Cardiac muscle cell (in vitro differentiated cells and primary cell): Measurements from ENCODE around the gene WDPCP. TPM values are rescaled to one million over a fixed set of nuclear protein-coding genes. Genes with fewer than 3 reads are reported as not detected.
"Not testable (repeated sequence)": the region's sequence is repeated elsewhere in the genome, so short reads cannot be mapped to it uniquely, and the experiment has no call there.

ENCODE experiments used
- DNase-seq, 2 donors: peaks; one replicate each; pipeline versions ENCODE4 v3.0.0 to v3.0.0-alpha.2; 2010 to 2017; ENCODE audit warnings: low read depth in 1 of 2, low spot score in 1 of 2
- H3K27ac ChIP-seq: fragments of 200-600 bp; sonication (generic); 2 replicates; pipeline ENCODE4 v1.5.1; 2016
- H3K27me3 ChIP-seq: fragments of 200-600 bp; sonication (generic); 2 replicates; pipeline ENCODE4 v1.6.0; 2016; ENCODE audit warnings: control low read depth
- H3K36me3 ChIP-seq: fragments of 200-600 bp; sonication (generic); 2 replicates; pipeline ENCODE4 v1.5.1; 2016; ENCODE audit warnings: control low read depth
- H3K4me1 ChIP-seq: fragments of 200-600 bp; sonication (generic); 2 replicates; pipeline ENCODE4 v1.8.1; 2017; ENCODE audit warnings: low read depth, mild to moderate bottlenecking, mixed run types
- H3K4me3 ChIP-seq: fragments of 200-600 bp; sonication (generic); 2 replicates; pipeline ENCODE4 v1.5.1; 2016; ENCODE audit warnings: mild to moderate bottlenecking
- H3K9me3 ChIP-seq: fragments of 200-600 bp; sonication (generic); 2 replicates; pipeline ENCODE4 v1.5.1; 2017; ENCODE audit warnings: low read depth, mild to moderate bottlenecking, control low read depth
- polyA plus RNA-seq: library from polyadenylated mRNA; unstranded; fragments of >200 nt; fragmentation: Nextera tagmentation; extraction: Ambion mirVana; gene quantifications from 2 replicates; pipeline ENCODE4 v1.2.1, GENCODE V29; 2016
- total RNA-seq: library from RNA; depleted of rRNA; stranded (reverse); fragments of >200 nt; gene quantifications from 2 replicates; pipeline ENCODE4 v1.2.3, GENCODE V29; 2016
- TF ChIP-seq, protein P1 (sequence below): IDR thresholded peaks from 2 replicates; pipeline ENCODE4 v1.5.1; 2012; ENCODE audit warnings: low read depth, mild to moderate bottlenecking, low read length

The WDPCP gene
- total and polyA plus RNA-seq, 2 experiments from 2014 or later: 6.7 to 9.2 TPM

DNA sequence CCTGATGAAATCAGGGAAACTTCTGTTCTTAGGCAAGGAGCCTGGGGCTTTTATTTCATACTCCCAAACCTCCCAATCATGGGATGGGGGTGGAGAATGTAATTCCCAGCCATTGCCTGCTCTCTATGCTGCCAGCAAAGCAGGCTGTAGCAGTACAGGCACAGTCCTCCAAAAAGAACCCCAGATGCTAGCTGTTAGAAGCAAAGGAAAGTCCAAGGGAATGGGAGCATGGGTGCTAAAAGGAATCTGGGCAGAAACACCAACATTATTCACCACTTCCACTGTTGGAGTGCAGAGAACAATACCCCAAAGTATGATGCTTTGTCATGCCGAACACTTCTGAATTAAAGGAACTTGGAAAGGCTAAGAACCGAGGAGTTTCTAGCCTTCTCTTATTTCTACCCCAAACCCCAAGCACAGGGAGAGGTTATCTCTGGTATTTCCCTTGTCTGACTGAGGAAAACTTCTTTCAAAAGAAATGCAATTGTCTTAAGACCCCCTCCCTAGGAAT lies 25.2 kb upstream of the WDPCP start:
- Histone ChIP-seq H3K36me3 (no peaks in the 10 kb centered on the region), H3K9me3 (no peaks in the 10 kb centered on the region), H3K27ac (no peak overlapping the region), H3K27me3 (no peaks in the 10 kb centered on the region), H3K4me3 (no peak overlapping the region), H3K4me1 (peaks cover 6% of the 10 kb centered on the region)
- DNase-seq: peak in 1 of 2 donors; percentile 59
- TF ChIP-seq, protein P1, sequence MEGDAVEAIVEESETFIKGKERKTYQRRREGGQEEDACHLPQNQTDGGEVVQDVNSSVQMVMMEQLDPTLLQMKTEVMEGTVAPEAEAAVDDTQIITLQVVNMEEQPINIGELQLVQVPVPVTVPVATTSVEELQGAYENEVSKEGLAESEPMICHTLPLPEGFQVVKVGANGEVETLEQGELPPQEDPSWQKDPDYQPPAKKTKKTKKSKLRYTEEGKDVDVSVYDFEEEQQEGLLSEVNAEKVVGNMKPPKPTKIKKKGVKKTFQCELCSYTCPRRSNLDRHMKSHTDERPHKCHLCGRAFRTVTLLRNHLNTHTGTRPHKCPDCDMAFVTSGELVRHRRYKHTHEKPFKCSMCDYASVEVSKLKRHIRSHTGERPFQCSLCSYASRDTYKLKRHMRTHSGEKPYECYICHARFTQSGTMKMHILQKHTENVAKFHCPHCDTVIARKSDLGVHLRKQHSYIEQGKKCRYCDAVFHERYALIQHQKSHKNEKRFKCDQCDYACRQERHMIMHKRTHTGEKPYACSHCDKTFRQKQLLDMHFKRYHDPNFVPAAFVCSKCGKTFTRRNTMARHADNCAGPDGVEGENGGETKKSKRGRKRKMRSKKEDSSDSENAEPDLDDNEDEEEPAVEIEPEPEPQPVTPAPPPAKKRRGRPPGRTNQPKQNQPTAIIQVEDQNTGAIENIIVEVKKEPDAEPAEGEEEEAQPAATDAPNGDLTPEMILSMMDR: no peak

DNA sequence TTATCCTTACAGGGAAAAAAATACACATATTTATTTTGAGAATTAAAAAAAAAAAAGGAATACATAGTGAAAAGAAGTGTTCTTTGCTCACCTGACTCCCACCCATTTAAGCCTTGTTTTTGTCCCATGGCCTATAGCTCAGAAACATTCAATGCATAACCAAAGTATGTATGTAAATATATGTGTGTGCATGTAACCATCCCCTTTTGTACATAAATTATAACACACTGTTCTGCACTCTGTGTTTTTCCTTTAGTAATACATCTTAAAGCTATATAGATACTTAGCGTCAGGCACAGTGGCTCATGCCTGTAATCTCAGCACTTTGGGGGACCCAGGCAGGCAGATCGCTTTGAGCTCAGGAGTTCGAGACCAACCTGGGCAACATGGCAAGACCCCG lies 22.2 kb upstream of the WDPCP start:
- Histone ChIP-seq H3K9me3 (no peaks in the 10 kb centered on the region), H3K36me3 (peaks cover 18% of the 10 kb centered on the region), H3K4me1 (peaks cover 6% of the 10 kb centered on the region), H3K27me3 (no peaks in the 10 kb centered on the region), H3K4me3 (no peak overlapping the region), H3K27ac (no peak overlapping the region)
- DNase-seq: no peak
- TF ChIP-seq, protein P1: no peak

DNA sequence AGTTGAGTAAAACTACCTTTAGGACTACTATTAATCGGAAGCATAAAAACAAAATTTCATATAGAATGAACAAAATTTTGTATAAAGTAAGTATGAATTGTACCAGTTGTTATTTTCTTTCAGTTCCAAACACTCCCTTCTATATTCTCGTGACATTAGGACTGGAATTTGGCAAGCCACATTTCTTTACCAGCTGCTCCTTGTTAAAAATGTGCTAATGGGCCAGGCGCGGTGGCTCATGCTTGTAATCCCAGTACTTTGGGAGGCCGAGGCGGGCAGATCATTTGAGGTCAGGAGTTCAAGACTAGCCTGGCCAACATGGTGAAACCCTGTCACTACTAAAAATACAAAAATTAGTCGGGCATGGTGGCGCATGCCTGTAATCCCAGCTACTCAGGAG lies 20.6 kb upstream of the WDPCP start:
- not testable (repeated sequence) for H3K9me3 ChIP-seq, H3K4me3 ChIP-seq, H3K27me3 ChIP-seq, H3K27ac ChIP-seq, H3K4me1 ChIP-seq
- peaks cover 34% of the 10 kb centered on the region for H3K36me3 ChIP-seq
- DNase-seq: peak in 1 of 2 donors; percentile 52

DNA sequence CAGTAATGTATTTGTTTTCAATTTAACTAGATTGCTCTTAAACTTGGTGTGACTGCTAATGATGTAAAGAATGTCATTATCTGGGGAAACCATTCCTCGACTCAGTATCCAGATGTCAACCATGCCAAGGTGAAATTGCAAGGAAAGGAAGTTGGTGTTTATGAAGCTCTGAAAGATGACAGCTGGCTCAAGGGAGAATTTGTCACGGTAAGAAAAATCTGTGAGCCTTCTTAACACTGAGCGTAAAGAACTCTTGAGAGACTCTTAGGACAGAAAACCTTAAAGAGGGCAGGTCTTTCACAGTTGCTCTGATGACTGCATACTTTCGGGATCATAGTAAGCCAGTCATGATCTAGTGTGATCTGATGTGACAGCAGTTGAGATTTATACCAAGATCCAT lies 16.4 kb upstream of the WDPCP start:
- no peak for DNase-seq
- TF ChIP-seq, protein P1: no peak
- peaks cover 19% of the 10 kb centered on the region for H3K4me1 ChIP-seq
- H3K4me3 ChIP-seq: no peak overlapping the region
- H3K36me3 ChIP-seq: peaks cover 59% of the 10 kb centered on the region
- H3K9me3 ChIP-seq: no peaks in the 10 kb centered on the region
- H3K27ac ChIP-seq: peak overlapping the region; percentile 10
- no peaks in the 10 kb centered on the region for H3K27me3 ChIP-seq

DNA sequence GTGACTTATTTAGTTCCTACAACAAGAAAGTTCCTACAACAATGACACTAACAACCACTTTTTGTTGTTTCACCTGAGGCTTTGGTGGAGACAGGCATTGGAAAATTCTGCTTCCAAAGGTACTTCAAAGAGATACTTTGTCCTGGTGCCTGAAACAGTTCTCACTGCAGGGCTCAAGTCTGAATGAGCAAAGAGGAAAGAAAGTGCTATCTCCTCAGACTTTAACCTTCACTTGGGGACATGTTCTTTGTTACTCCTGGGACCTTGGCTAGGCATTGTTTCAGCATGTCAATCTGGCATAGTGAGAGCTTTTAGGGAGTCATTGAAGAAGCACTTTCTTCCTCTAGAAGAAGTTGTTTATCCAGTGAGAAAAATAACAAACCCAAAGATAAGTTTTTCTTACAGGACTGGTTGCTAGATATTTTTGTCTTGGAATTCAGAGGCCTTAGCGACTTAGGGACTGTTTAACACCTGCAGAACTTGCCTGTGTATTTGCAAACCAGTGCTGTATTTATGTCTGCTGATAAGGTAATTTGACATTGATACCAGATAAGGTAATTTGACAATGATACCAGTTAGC lies 12.7 kb upstream of the WDPCP start:
- H3K36me3 ChIP-seq: peaks cover 75% of the 10 kb centered on the region
- H3K27me3 ChIP-seq: no peaks in the 10 kb centered on the region
- H3K27ac ChIP-seq: peak overlapping the region; percentile 68
- no peak overlapping the region for H3K4me3 ChIP-seq
- TF ChIP-seq, protein P1: no peak
- H3K4me1 ChIP-seq: peaks cover 41% of the 10 kb centered on the region
- DNase-seq: no peak
- no peaks in the 10 kb centered on the region for H3K9me3 ChIP-seq

DNA sequence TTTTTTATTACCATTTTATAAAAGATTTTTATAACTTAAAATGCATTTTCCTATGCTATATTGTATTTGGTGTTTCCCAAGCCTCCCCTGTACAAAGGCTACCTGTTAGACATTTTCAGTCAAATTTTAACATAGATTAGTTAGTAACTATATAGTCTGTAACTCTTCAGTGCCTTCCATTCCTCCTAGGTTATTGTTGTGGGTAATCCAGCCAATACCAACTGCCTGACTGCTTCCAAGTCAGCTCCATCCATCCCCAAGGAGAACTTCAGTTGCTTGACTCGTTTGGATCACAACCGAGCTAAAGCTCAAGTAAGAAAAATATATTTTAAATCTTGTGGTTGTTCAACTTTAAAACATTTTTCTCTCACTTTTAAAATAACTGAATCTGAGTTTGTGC lies 10.7 kb upstream of the WDPCP start:
- Histone ChIP-seq H3K4me1 (peaks cover 46% of the 10 kb centered on the region), H3K9me3 (no peaks in the 10 kb centered on the region), H3K27ac (peak overlapping the region; percentile 40), H3K27me3 (no peaks in the 10 kb centered on the region), H3K36me3 (peaks cover 74% of the 10 kb centered on the region), H3K4me3 (no peak overlapping the region)
- DNase-seq: no peak
- TF ChIP-seq, protein P1: no peak
